Transverse colon (tissue), 4 donors: Measurements from ENCODE around the gene RIMBP2.

Source experiments
- CTCF ChIP-seq, 5 experiments: fragments of 200-600 bp in 3 of 5; fragments of 450-650 bp in 2 of 5; sonication (generic) in 3 of 5; IDR thresholded peaks; 1 replicate in 2 of 5; 2 replicates in 3 of 5; pipeline ENCODE4 v1.5.1; 2016 to 2017; ENCODE audit warnings: antibody characterized with exemption in 5 of 5, inconsistent platforms in 3 of 5, mild to moderate bottlenecking in 2 of 5, moderate library complexity in 1 of 5
- EP300 ChIP-seq: sonication (generic); formaldehyde crosslinking; IDR thresholded peaks from one replicate; pipeline ENCODE4 v1.6.1; 2017; ENCODE audit warnings: antibody characterized with exemption, low read depth
- POLR2A ChIP-seq: fragments of 450-650 bp; IDR thresholded peaks from one replicate; pipeline ENCODE4 v1.6.1; 2016; ENCODE audit warnings: antibody characterized with exemption, mild to moderate bottlenecking, moderate library complexity
- POLR2AphosphoS5 ChIP-seq, 3 donors: sonication (generic); formaldehyde crosslinking; IDR thresholded peaks; one replicate each; pipeline ENCODE4 v1.6.1; 2016; ENCODE audit warnings: antibody characterized with exemption in 3 of 3

GRCh38 chr12:130566446-130567155 is 149.5 kb downstream of the RIMBP2 start:
- no peak for TF ChIP-seq CTCF (IDR thresholded peaks at IDR 0.05)
- TF ChIP-seq POLR2AphosphoS5 (IDR thresholded peaks at IDR 0.05), result no peak
- TF ChIP-seq POLR2A, result no peak
- no peak for TF ChIP-seq EP300
